RWPE1 (cell line): ENCODE measurements around the gene PCDHGA2.

ENCODE experiments used
- CTCF ChIA-PET: fragments of 350-600 bp; sonication (Branson Sonifier 250); formaldehyde crosslinking; extraction: SDS; loops from one replicate; lab custom pipeline; 2021; lab: Yijun Ruan, JAX
- POLR2A ChIA-PET: fragments of 400-600 bp; formaldehyde crosslinking; extraction: SDS; loops from one replicate; lab custom pipeline; 2020; ENCODE audit warnings: antibody characterized with exemption; ENCODE audit not compliant: low non-redundant PET; lab: Yijun Ruan, JAX
- DNase-seq: peaks from one replicate; pipeline ENCODE4 v3.0.0; 2012; ENCODE audit warnings: low spot score
- H3K27ac ChIP-seq: fragments of 450-650 bp; 2 replicates; pipeline ENCODE4 v1.5.1; 2017
- CTCF ChIP-seq: fragments of 450-650 bp; conservative IDR thresholded peaks from 2 replicates; pipeline ENCODE4 v1.5.1; 2017; ENCODE audit warnings: low read depth, mild to moderate bottlenecking

Gene PCDHGA2

DNA sequence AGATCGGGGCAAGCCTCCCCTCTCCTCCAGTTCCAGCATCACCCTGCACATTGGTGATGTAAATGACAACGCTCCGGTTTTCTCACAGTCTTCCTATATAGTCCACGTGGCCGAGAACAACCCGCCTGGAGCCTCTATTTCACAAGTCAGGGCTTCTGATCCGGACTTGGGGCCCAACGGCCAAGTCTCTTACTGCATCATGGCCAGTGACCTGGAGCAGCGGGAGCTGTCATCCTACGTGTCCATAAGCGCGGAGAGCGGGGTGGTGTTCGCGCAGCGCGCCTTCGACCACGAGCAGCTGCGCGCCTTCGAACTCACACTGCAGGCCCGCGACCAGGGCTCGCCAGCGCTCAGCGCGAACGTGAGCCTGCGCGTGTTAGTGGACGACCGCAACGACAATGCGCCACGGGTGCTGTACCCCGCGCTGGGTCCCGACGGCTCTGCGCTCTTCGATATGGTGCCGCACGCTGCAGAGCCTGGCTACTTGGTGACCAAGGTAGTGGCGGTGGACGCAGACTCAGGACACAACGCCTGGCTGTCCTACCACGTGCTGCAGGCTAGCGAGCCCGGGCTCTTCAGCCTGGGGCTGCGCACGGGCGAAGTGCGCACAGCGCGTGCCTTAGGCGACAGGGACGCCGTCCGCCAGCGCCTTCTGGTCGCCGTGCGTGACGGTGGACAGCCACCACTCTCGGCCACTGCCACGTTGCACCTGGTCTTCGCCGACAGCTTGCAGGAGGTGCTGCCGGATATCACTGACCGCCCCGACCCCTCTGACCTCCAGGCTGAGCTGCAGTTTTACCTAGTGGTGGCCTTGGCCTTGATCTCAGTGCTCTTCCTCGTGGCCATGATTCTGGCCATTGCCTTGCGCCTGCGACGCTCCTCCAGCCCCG, 50.8 kb downstream of the PCDHGA2 start:
- POLR2A ChIA-PET = no interaction called here
- DNase-seq = no peak
- no peak for TF ChIP-seq CTCF
- no peak overlapping the region for H3K27ac ChIP-seq
- CTCF ChIA-PET = no interaction called here

DNA sequence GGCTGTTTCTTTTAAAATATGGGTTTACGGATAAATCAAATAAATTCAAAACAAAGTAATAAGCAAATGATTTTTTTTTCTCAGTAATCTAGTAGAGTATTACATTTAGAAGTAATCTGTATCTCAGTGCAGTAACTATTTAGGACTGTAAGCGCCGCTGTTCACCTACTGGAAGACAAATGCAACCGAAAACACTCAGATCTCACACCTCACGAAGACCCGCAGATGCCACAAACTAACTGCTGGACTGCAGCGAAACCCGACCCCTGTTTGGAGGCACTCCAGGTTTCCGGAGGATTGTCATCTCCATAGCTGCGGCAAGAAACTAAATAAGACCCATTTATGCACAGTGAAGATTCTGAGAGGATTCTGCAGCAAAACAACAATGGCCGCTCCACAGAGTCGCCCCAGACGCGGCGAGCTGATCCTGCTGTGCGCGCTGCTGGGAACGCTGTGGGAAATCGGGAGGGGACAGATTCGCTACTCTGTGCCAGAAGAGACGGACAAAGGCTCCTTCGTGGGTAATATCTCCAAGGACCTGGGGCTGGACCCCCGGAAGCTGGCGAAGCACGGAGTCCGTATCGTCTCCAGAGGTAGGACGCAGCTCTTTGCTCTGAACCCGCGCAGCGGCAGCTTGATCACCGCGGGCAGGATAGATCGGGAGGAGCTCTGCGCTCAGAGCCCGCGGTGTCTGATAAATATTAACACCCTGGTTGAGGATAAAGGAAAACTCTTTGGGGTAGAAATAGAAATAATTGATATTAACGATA, 54.1 kb downstream of the PCDHGA2 start, which contains the start of gene PCDHGA8:
PCDHGA8 (plus strand) TSS at position 205 of the 770 bp plus-strand sequence; CDS start at position 386, 181 bp downstream.
- 0 out of 2 replicates have a peak, but pooled peaks have one; percentile 1 for TF ChIP-seq CTCF
- CTCF ChIA-PET = interaction anchor here (0.6 to 1.2 kb wide), 2 partner anchors 15 to 1947 kb away, joined by 3 read pairs; partner anchors contain the start of gene PCDHGB6
- no peak within 1 kb of the TSS for H3K27ac ChIP-seq
- POLR2A ChIA-PET = no interaction called here
- no peak for DNase-seq
